Glutamatergic neuron (in vitro differentiated cells): ENCODE measurements around the gene SGTA. TPM values are rescaled to one million over a fixed set of nuclear protein-coding genes. Genes with fewer than 3 reads are reported as not detected.

ENCODE experiments used
- DNase-seq: peaks from one replicate; pipeline ENCODE4 v3.0.0; 2022
- H3K27ac Mint-ChIP-seq: one replicate; pipeline ENCODE4 v1.8.0; 2020; ENCODE audit warnings: mild to moderate bottlenecking, mixed read lengths, inconsistent platforms; ENCODE audit not compliant: unreplicated experiment
- H3K27me3 Mint-ChIP-seq: one replicate; pipeline ENCODE4 v1.8.0; 2020; ENCODE audit warnings: mild to moderate bottlenecking, moderate library complexity, mixed read lengths, inconsistent platforms; ENCODE audit not compliant: unreplicated experiment
- H3K36me3 Mint-ChIP-seq: one replicate; pipeline ENCODE4 v1.8.0; 2020; ENCODE audit warnings: mild to moderate bottlenecking, mixed read lengths, inconsistent platforms; ENCODE audit not compliant: unreplicated experiment
- H3K4me1 Mint-ChIP-seq: one replicate; pipeline ENCODE4 v1.8.0; 2020; ENCODE audit warnings: mild to moderate bottlenecking, low read depth, mixed read lengths, inconsistent platforms; ENCODE audit not compliant: unreplicated experiment
- H3K4me3 Mint-ChIP-seq: one replicate; pipeline ENCODE4 v1.8.0; 2020; ENCODE audit warnings: mild to moderate bottlenecking, mixed read lengths, inconsistent platforms; ENCODE audit not compliant: unreplicated experiment
- H3K9me3 Mint-ChIP-seq: one replicate; pipeline ENCODE4 v1.8.0; 2020; ENCODE audit warnings: mild to moderate bottlenecking, moderate library complexity, mixed read lengths, inconsistent platforms; ENCODE audit not compliant: unreplicated experiment
- CTCF ChIP-seq: fragments of 200-600 bp; sonication (generic); IDR thresholded peaks from one replicate; pipeline ENCODE4 v1.5.0; 2021; ENCODE audit not compliant: partially characterized antibody, unreplicated experiment
- total RNA-seq: library from RNA; stranded (reverse); fragmentation: NEBNext Ultra II Directional; extraction: Animal tissue kit (Norgen Biotek cat#: 25700); gene quantifications from one replicate; pipeline ENCODE4 v1.2.1, GENCODE V29; 2021; ENCODE audit not compliant: unreplicated experiment

SGTA gene
- total RNA-seq, 1 donor from 2014 or later, result 90.6 TPM

- DNase-seq, result no peak
- TF ChIP-seq CTCF, result no peak
- peaks cover 6% of the 10 kb centered on the region for H3K4me1 Mint-ChIP-seq
- H3K27ac Mint-ChIP-seq, result no peak overlapping the region
- peaks cover 4% of the 10 kb centered on the region for H3K9me3 Mint-ChIP-seq
- no peaks in the 10 kb centered on the region for H3K36me3 Mint-ChIP-seq
- H3K27me3 Mint-ChIP-seq, result peaks cover 3% of the 10 kb centered on the region
- no peak overlapping the region for H3K4me3 Mint-ChIP-seq
These were observed 56.0 kb downstream of the SGTA start for GRCh38 chr19:2726904-2727639.

- Mint-ChIP-seq H3K27me3 (peaks cover 5% of the 10 kb centered on the region), H3K4me1 (peaks cover 6% of the 10 kb centered on the region)
These were observed 56.8 kb downstream of the SGTA start for GRCh38 chr19:2726160-2726855.

GRCh38 chr19:2724148-2724557 lies 58.9 kb downstream of the SGTA start:
- no peak overlapping the region for H3K27ac Mint-ChIP-seq
- peaks cover 6% of the 10 kb centered on the region for H3K27me3 Mint-ChIP-seq
- TF ChIP-seq CTCF, result no peak
- H3K4me1 Mint-ChIP-seq, result peaks cover 6% of the 10 kb centered on the region
- H3K4me3 Mint-ChIP-seq, result peak overlapping the region; percentile 26
- H3K36me3 Mint-ChIP-seq, result no peaks in the 10 kb centered on the region
- no peak for DNase-seq
- peaks cover 7% of the 10 kb centered on the region for H3K9me3 Mint-ChIP-seq

More at GRCh38 chr19:2726160-2726855, 56.8 kb downstream of the SGTA start:
- H3K27ac Mint-ChIP-seq, result no peak overlapping the region
- no peak for DNase-seq
- H3K36me3 Mint-ChIP-seq, result no peaks in the 10 kb centered on the region
- no peak for TF ChIP-seq CTCF
- H3K9me3 Mint-ChIP-seq, result peaks cover 7% of the 10 kb centered on the region
- no peak overlapping the region for H3K4me3 Mint-ChIP-seq

GRCh38 chr19:2723747-2724146 lies 59.3 kb downstream of the SGTA start:
- H3K9me3 Mint-ChIP-seq, result peaks cover 6% of the 10 kb centered on the region
- H3K4me1 Mint-ChIP-seq, result peaks cover 6% of the 10 kb centered on the region
- H3K4me3 Mint-ChIP-seq, result no peak overlapping the region
- H3K36me3 Mint-ChIP-seq, result no peaks in the 10 kb centered on the region
- no peak for DNase-seq
- H3K27ac Mint-ChIP-seq, result no peak overlapping the region
- TF ChIP-seq CTCF, result no peak
- H3K27me3 Mint-ChIP-seq, result peaks cover 9% of the 10 kb centered on the region

GRCh38 chr19:2723345-2723715 lies 59.7 kb downstream of the SGTA start:
- DNase-seq, result no peak
- H3K36me3 Mint-ChIP-seq, result no peaks in the 10 kb centered on the region
- H3K27ac Mint-ChIP-seq, result no peak overlapping the region
- peaks cover 6% of the 10 kb centered on the region for H3K4me1 Mint-ChIP-seq
- no peak overlapping the region for H3K4me3 Mint-ChIP-seq
- peaks cover 10% of the 10 kb centered on the region for H3K27me3 Mint-ChIP-seq
- no peak for TF ChIP-seq CTCF
- peaks cover 3% of the 10 kb centered on the region for H3K9me3 Mint-ChIP-seq
